GM12878 (cell line): Measurements from ENCODE around the gene NFATC3. TPM values are rescaled to one million over a fixed set of nuclear protein-coding genes. Genes with fewer than 3 reads are reported as not detected.
A peak's percentile ranks its signal among the peaks of the same experiment; 100 is the strongest.

Experiments
- ATAC-seq: fragments of 200-7000 bp; cut with Tn5 transposase; 3 replicates; pipeline ENCODE4 v1.9.1; 2020; ENCODE audit warnings: mild to moderate bottlenecking, moderate library complexity
- BruUV-seq: library from RNA; stranded (reverse); fragments of 400-500 nt; replicated peaks from 2 replicates; lab custom pipeline; 2021; lab: Mats Ljungman, UMichigan
- CTCF ChIA-PET: fragments of 300-600 bp; sonication (Branson Sonifier 250); formaldehyde crosslinking; extraction: SDS; loops from one replicate; lab custom pipeline; 2021; ENCODE audit warnings: inconsistent platforms; lab: Yijun Ruan, JAX
- POLR2A ChIA-PET: fragments of 350-600 bp; formaldehyde crosslinking; extraction: SDS; loops from one replicate; lab custom pipeline; 2021; ENCODE audit warnings: inconsistent platforms; lab: Charles Lee
- RAD21 ChIA-PET: fragments of 300-600 bp; sonication (Branson Sonifier 250); formaldehyde crosslinking; loops from one replicate; lab custom pipeline; 2023; ENCODE audit warnings: antibody characterized with exemption; ENCODE audit not compliant: unreplicated experiment; lab: Charles Lee
- SMC1A ChIA-PET: fragments of 300-600 bp; sonication (Branson Sonifier 250); formaldehyde crosslinking; loops from one replicate; lab custom pipeline; 2023; ENCODE audit not compliant: unreplicated experiment, uncharacterized antibody; lab: Charles Lee
- DNase-seq: peaks from one replicate; pipeline ENCODE4 v3.0.0-alpha.2; 2011; ENCODE audit warnings: low read depth, low spot score
- FAIRE-seq: peaks from 3 replicates; lab custom pipeline; 2011; peaks lifted over from hg19 to GRCh38; lab: Jason Lieb, UNC
- H2AFZ ChIP-seq: 2 replicates; pipeline ENCODE4 v1.6.0; 2011; ENCODE audit warnings: low read depth, low read length, control low read depth; ENCODE audit not compliant: control insufficient read depth
- H3K27ac ChIP-seq: 2 replicates; pipeline ENCODE4 v1.5.1; 2011; ENCODE audit warnings: control low read depth; ENCODE audit not compliant: control insufficient read depth, insufficient read depth
- H3K27me3 ChIP-seq, 2 experiments: replicated peaks in 1 of 2; 2 replicates each; pipeline versions ENCODE4 v1.6.0 to v1.6.1; 2011; ENCODE audit warnings: low read length in 1 of 2; ENCODE audit not compliant: control insufficient read depth in 2 of 2, insufficient read depth in 2 of 2
- H3K36me3 ChIP-seq, 2 experiments: 2 replicates each; pipeline ENCODE4 v1.5.1; 2011; ENCODE audit warnings: low read length in 1 of 2; ENCODE audit not compliant: control insufficient read depth in 2 of 2, insufficient read depth in 2 of 2
- H3K4me1 ChIP-seq: 2 replicates; pipeline ENCODE4 v1.6.1; 2011; ENCODE audit warnings: mild to moderate bottlenecking, low read length, moderate library complexity, mixed read lengths; ENCODE audit not compliant: control insufficient read depth, insufficient read depth
- H3K4me2 ChIP-seq: 2 replicates; pipeline ENCODE4 v1.6.0; 2011; ENCODE audit warnings: control low read depth; ENCODE audit not compliant: control insufficient read depth, insufficient read depth
- H3K4me3 ChIP-seq: fragments of 200-600 bp; sonication (generic); 2 replicates; pipeline ENCODE4 v1.5.1; 2016
- H3K79me2 ChIP-seq: 2 replicates; pipeline ENCODE4 v1.6.0; 2011; ENCODE audit warnings: low read length; ENCODE audit not compliant: control insufficient read depth, insufficient read depth
- H3K9ac ChIP-seq: 2 replicates; pipeline ENCODE4 v1.8.0; 2011; ENCODE audit warnings: low read length, control low read depth, mixed read lengths; ENCODE audit not compliant: control insufficient read depth, insufficient read depth
- H3K9me3 ChIP-seq: replicated peaks from 3 replicates; pipeline ENCODE4 v1.5.1; 2011; ENCODE audit warnings: mild to moderate bottlenecking, low read length; ENCODE audit not compliant: control insufficient read depth, insufficient read depth
- H4K20me1 ChIP-seq: 2 replicates; pipeline ENCODE4 v1.6.0; 2011; ENCODE audit not compliant: control insufficient read depth, insufficient read depth
- ATF7 ChIP-seq: fragments of 450-650 bp; IDR thresholded peaks from 2 replicates; pipeline ENCODE4 v1.6.1; 2016; ENCODE audit warnings: low read depth, mild to moderate bottlenecking
- BHLHE40 ChIP-seq, 2 experiments: fragments of 450-650 bp in 1 of 2; IDR thresholded peaks; 2 replicates each; pipeline ENCODE4 v1.6.1; 2011 to 2017; ENCODE audit warnings: low read depth in 2 of 2, borderline replicate concordance in 1 of 2, improper control_type of control experiment in 1 of 2, low read length in 1 of 2, mild to moderate bottlenecking in 1 of 2
- CEBPB ChIP-seq, 2 experiments: fragments of 150-350 bp in 1 of 2; IDR thresholded peaks; 2 replicates each; pipeline ENCODE4 v1.6.1; 2012 to 2014; ENCODE audit warnings: low read depth in 2 of 2, low read length in 2 of 2, borderline replicate concordance in 1 of 2, inconsistent platforms in 1 of 2
- CHD2 ChIP-seq: IDR thresholded peaks from 2 replicates; pipeline ENCODE4 v1.6.1; 2011; ENCODE audit warnings: low read depth, low read length, improper control_type of control experiment, borderline replicate concordance
- DPF2 ChIP-seq: fragments of 450-650 bp; IDR thresholded peaks from 2 replicates; pipeline ENCODE4 v1.6.1; 2017; ENCODE audit warnings: mild to moderate bottlenecking
- IKZF1 ChIP-seq: fragments of 450-650 bp; conservative IDR thresholded peaks from 2 replicates; pipeline ENCODE4 v1.6.1; 2017; ENCODE audit warnings: antibody characterized with exemption, mild to moderate bottlenecking
- IRF4 ChIP-seq: IDR thresholded peaks from 2 replicates; pipeline ENCODE4 v1.6.1; 2011; ENCODE audit warnings: low read depth, low read length
- KAT2A ChIP-seq: conservative IDR thresholded peaks from 2 replicates; pipeline ENCODE4 v1.6.1; 2011; ENCODE audit warnings: low read depth, low read length; ENCODE audit not compliant: control insufficient read depth
- KLF5 ChIP-seq: fragments of 450-650 bp; IDR thresholded peaks from 2 replicates; pipeline ENCODE4 v1.6.1; 2014; ENCODE audit warnings: mild to moderate bottlenecking; ENCODE audit not compliant: partially characterized antibody
- MYB ChIP-seq: fragments of 150-350 bp; IDR thresholded peaks from 2 replicates; pipeline ENCODE4 v1.6.1; 2014; ENCODE audit warnings: mild to moderate bottlenecking, low read depth, low read length, borderline replicate concordance
- NBN ChIP-seq: fragments of 450-650 bp; IDR thresholded peaks from 2 replicates; pipeline ENCODE4 v1.6.1; 2016
- RCOR1 ChIP-seq: conservative IDR thresholded peaks from 2 replicates; pipeline ENCODE4 v1.6.1; 2012; ENCODE audit warnings: low read depth, low read length, improper control_type of control experiment
- TCF7 ChIP-seq: IDR thresholded peaks from 2 replicates; pipeline ENCODE4 v1.6.1; 2014; ENCODE audit warnings: antibody characterized with exemption, borderline replicate concordance
- ZZZ3 ChIP-seq: IDR thresholded peaks from 2 replicates; pipeline ENCODE4 v1.6.1; 2011; ENCODE audit warnings: low read depth; ENCODE audit not compliant: control insufficient read depth, insufficient read length
- WGBS: methylation state at CpG from one replicate; pipeline ENCODE4 v1.1.6; 2016; ENCODE audit warnings: low lambda C conversion rate; ENCODE audit not compliant: insufficient replicate concordance, insufficient coverage; ENCODE audit errors: missing lambda C conversion rate; 5-methylcytosine and 5-hydroxymethylcytosine counted together
- in situ Hi-C: fragments of 300-500 bp; cut with MboI; formaldehyde crosslinking; loops from 9 replicates; pipeline ENCODE4 v1.14.3; 2018; ENCODE audit warnings: mixed read lengths
- intact Hi-C: fragments of 100-400 bp; cut with micrococcal nuclease; formaldehyde crosslinking; loops from one replicate; pipeline ENCODE4 v1.14.2; 2022; ENCODE audit not compliant: unreplicated experiment
- polyA plus RNA-seq, 11 experiments: library from polyadenylated mRNA; depleted of rRNA in 4 of 11; unstranded in 6 of 11; stranded (reverse) in 5 of 11; fragments of >200 nt; fragmentation: Nextera tagmentation in 4 of 11; fragmentation: Illumina TruSeq in 1 of 11; extraction: Ambion mirVana in 4 of 11; extraction: Trizol in 1 of 11; gene quantifications; 1 replicate in 1 of 11; 2 replicates in 10 of 11; pipeline versions ENCODE4 v1.2.1 to v1.2.3, GENCODE V29; 2011 to 2016; ENCODE audit warnings: inconsistent platforms in 2 of 11, missing spikeins in 2 of 11, low read depth in 1 of 11
- total RNA-seq, 4 experiments: library from RNA; depleted of rRNA in 3 of 4; stranded (reverse); fragments of >200 nt in 3 of 4; fragmentation: Illumina TruSeq in 1 of 4; extraction: Trizol in 1 of 4; gene quantifications; 2 replicates each; pipeline versions ENCODE4 v1.2.1 to v1.2.3, GENCODE V29; 2013 to 2021
- TF ChIP-seq, protein P1 (sequence below): IDR thresholded peaks from 2 replicates; pipeline ENCODE4 v1.6.1; 2012; ENCODE audit warnings: low read length, inconsistent platforms
- TF ChIP-seq, protein P2 (sequence below): fragments of 450-650 bp; IDR thresholded peaks from 2 replicates; pipeline ENCODE4 v1.6.1; 2017; ENCODE audit warnings: mild to moderate bottlenecking, moderate library complexity
- TF ChIP-seq, protein P3 (sequence below): fragments of 450-650 bp; IDR thresholded peaks from 2 replicates; pipeline ENCODE4 v1.6.1; 2016; ENCODE audit warnings: mild to moderate bottlenecking
- TF ChIP-seq, protein P4 (sequence below): IDR thresholded peaks from 2 replicates; pipeline ENCODE4 v1.6.1; 2011; ENCODE audit warnings: low read depth, mild to moderate bottlenecking, low read length, moderate library complexity, borderline replicate concordance; ENCODE audit errors: extremely low read depth

NFATC3 gene
- total and polyA plus RNA-seq, 10 of the 15 experiments (the other 5 are each of a cell fraction or from before 2014, with no cell fraction given): 4.2 to 37.6 (median 24.9) TPM

DNA sequence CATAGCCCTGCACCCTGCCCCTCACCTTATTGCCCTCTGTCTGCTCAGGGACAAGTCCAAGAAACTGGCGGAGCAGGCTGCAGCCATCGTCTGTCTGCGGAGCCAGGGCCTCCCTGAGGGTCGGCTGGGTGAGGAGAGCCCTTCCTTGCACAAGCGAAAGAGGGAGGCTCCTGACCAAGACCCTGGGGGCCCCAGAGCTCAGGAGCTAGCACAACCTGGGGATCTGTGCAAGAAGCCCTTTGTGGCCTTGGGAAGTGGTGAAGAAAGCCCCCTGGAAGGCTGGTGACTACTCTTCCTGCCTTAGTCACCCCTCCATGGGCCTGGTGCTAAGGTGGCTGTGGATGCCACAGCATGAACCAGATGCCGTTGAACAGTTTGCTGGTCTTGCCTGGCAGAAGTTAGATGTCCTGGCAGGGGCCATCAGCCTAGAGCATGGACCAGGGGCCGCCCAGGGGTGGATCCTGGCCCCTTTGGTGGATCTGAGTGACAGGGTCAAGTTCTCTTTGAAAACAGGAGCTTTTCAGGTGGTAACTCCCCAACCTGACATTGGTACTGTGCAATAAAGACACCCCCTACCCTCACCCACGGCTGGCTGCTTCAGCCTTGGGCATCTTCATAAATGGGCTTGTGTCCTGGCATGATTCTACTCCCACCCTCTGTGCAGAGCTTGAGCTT, 6.3 kb upstream of the NFATC3 start:
- Histone ChIP-seq H3K4me3 (no peak overlapping the region), H2AFZ (no peak overlapping the region), H3K9ac (no peak overlapping the region), H3K36me3 (peaks cover 15 to 35% of the 10 kb centered on the region in 2 experiments), H3K27me3 (no peaks in the 10 kb centered on the region), H4K20me1 (no peaks in the 10 kb centered on the region), H3K9me3 (no peaks in the 10 kb centered on the region), H3K27ac (peak overlapping the region; percentile 67; the same call in 1 of the 2 replicates), H3K4me1 (peaks cover 44% of the 10 kb centered on the region), H3K79me2 (no peaks in the 10 kb centered on the region), H3K4me2 (peak overlapping the region; percentile 62; the same call in 1 of the 2 replicates)
- ATAC-seq (no peak), FAIRE-seq (no peak), DNase-seq (no peak)
- 85% methylated on average over 8 of the region's 8 CpGs for WGBS
- intact Hi-C loops (no loop called here), in situ Hi-C loops (no loop called here)
- POLR2A ChIA-PET: interaction anchor here (0.5 to 1.1 kb wide), 3 partner anchors 15 to 240 kb away, joined by 3 to 5 read pairs (median 3); no protein-coding TSS in a partner anchor
- RAD21 ChIA-PET: interaction anchor here (1.1 kb wide), 1 partner anchor 143 kb away, joined by 3 read pairs; no protein-coding TSS in a partner anchor
- CTCF ChIA-PET: interaction anchor here (1.2 to 2.4 kb wide), 4 partner anchors 8 to 39 kb away, joined by 3 to 7 read pairs (median 4); no protein-coding TSS in a partner anchor
- BruUV-seq: no TSS peak
- SMC1A ChIA-PET: no interaction called here
- TF ChIP-seq CHD2: no peak
- TF ChIP-seq TCF7: no peak
- TF ChIP-seq CEBPB (IDR thresholded peaks at IDR 0.05; ENCODE audit: borderline replicate concordance in 1 of 2, low read depth in 2 of 2, low read length in 2 of 2): no peak
- TF ChIP-seq, protein P1, sequence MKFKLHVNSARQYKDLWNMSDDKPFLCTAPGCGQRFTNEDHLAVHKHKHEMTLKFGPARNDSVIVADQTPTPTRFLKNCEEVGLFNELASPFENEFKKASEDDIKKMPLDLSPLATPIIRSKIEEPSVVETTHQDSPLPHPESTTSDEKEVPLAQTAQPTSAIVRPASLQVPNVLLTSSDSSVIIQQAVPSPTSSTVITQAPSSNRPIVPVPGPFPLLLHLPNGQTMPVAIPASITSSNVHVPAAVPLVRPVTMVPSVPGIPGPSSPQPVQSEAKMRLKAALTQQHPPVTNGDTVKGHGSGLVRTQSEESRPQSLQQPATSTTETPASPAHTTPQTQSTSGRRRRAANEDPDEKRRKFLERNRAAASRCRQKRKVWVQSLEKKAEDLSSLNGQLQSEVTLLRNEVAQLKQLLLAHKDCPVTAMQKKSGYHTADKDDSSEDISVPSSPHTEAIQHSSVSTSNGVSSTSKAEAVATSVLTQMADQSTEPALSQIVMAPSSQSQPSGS: no peak
- no peak for TF ChIP-seq RCOR1
- TF ChIP-seq KLF5: no peak
- TF ChIP-seq, protein P2, sequence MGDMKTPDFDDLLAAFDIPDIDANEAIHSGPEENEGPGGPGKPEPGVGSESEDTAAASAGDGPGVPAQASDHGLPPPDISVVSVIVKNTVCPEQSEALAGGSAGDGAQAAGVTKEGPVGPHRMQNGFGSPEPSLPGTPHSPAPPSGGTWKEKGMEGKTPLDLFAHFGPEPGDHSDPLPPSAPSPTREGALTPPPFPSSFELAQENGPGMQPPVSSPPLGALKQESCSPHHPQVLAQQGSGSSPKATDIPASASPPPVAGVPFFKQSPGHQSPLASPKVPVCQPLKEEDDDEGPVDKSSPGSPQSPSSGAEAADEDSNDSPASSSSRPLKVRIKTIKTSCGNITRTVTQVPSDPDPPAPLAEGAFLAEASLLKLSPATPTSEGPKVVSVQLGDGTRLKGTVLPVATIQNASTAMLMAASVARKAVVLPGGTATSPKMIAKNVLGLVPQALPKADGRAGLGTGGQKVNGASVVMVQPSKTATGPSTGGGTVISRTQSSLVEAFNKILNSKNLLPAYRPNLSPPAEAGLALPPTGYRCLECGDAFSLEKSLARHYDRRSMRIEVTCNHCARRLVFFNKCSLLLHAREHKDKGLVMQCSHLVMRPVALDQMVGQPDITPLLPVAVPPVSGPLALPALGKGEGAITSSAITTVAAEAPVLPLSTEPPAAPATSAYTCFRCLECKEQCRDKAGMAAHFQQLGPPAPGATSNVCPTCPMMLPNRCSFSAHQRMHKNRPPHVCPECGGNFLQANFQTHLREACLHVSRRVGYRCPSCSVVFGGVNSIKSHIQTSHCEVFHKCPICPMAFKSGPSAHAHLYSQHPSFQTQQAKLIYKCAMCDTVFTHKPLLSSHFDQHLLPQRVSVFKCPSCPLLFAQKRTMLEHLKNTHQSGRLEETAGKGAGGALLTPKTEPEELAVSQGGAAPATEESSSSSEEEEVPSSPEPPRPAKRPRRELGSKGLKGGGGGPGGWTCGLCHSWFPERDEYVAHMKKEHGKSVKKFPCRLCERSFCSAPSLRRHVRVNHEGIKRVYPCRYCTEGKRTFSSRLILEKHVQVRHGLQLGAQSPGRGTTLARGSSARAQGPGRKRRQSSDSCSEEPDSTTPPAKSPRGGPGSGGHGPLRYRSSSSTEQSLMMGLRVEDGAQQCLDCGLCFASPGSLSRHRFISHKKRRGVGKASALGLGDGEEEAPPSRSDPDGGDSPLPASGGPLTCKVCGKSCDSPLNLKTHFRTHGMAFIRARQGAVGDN: no peak
- no peak for TF ChIP-seq MYB
- TF ChIP-seq BHLHE40 (IDR thresholded peaks at IDR 0.05; ENCODE audit: borderline replicate concordance in 1 of 2, low read depth in 2 of 2, low read length in 1 of 2): no peak
- TF ChIP-seq ZZZ3: no peak
- TF ChIP-seq IKZF1: no peak
- TF ChIP-seq KAT2A: no peak
- TF ChIP-seq DPF2: no peak
- TF ChIP-seq IRF4: no peak
- TF ChIP-seq ATF7: no peak
- no peak for TF ChIP-seq NBN
- TF ChIP-seq, protein P3, sequence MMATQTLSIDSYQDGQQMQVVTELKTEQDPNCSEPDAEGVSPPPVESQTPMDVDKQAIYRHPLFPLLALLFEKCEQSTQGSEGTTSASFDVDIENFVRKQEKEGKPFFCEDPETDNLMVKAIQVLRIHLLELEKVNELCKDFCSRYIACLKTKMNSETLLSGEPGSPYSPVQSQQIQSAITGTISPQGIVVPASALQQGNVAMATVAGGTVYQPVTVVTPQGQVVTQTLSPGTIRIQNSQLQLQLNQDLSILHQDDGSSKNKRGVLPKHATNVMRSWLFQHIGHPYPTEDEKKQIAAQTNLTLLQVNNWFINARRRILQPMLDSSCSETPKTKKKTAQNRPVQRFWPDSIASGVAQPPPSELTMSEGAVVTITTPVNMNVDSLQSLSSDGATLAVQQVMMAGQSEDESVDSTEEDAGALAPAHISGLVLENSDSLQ: no peak
- TF ChIP-seq, protein P4, sequence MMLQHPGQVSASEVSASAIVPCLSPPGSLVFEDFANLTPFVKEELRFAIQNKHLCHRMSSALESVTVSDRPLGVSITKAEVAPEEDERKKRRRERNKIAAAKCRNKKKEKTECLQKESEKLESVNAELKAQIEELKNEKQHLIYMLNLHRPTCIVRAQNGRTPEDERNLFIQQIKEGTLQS: no peak
